ENCODE data around the gene LRRC72. TPM values are rescaled to one million over a fixed set of nuclear protein-coding genes. Genes with fewer than 3 reads are reported as not detected.

The LRRC72 gene
- total and polyA plus RNA-seq, 9 of the 15 experiments (the other 6 are each of a cell fraction or from before 2014, with no cell fraction given): 0.10 TPM; not detected in 8

DNA sequence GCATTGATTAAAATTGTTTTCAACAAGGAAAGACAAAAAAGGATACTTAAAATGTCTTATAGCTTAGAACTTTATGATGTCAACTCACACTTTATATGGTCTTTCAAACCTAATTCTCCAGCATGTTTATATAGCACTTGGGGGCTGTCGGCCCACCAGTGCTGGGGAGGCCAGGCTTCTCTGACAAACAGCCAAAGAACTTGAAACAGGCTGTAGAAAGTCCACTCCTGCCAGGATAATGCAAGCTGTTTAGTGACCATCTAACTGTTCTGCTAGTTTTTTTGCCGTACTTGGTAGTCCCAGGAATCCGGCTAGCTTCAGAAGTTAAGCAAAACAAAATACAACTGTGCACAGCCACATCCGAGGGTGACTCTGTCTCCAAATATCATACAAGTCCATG is 47.5 kb upstream of the LRRC72 start:
- H3K4me3 ChIP-seq: no peak overlapping the region
- in situ Hi-C loops (cut with MboI): no loop called here
- no peak overlapping the region for H2AFZ ChIP-seq (ENCODE audit: low read depth, low read length)
- no peaks in the 10 kb centered on the region for H3K27me3 ChIP-seq (ENCODE audit: control insufficient read depth in 2 of 2, insufficient read depth in 2 of 2, low read length in 2 of 2)
- ChIA-PET CTCF (ENCODE audit: low intra/inter-chr PET ratio) (no interaction called here), POLR2A (interaction anchor here (1.0 to 1.4 kb wide), 2 partner anchors 13 to 15 kb away, joined by 3 to 4 read pairs; partner anchors contain the start of gene SOSTDC1)
- ATAC-seq: no peak
- no peaks in the 10 kb centered on the region for H3K79me2 ChIP-seq (ENCODE audit: control insufficient read depth, insufficient read depth, low read length)
- BruUV-seq (replicated peaks): no TSS peak
- no peak overlapping the region for H3K4me2 ChIP-seq (ENCODE audit: insufficient read depth, low read length)
- no peak for DNase-seq (ENCODE audit: extremely low read depth in 1 of 4, low spot score in 3 of 4)
- no peaks in the 10 kb centered on the region for H3K9me1 ChIP-seq (ENCODE audit: control insufficient read depth, insufficient read depth, low read length)
- H3K4me1 ChIP-seq (replicated peaks in 1 of 2; ENCODE audit: control insufficient read depth in 2 of 2, insufficient read depth in 2 of 2, low read length in 2 of 2): no peaks in the 10 kb centered on the region; a peak in 2 of 5 replicates
- FAIRE-seq: no peak
- no peaks in the 10 kb centered on the region for H4K20me1 ChIP-seq (replicated peaks; ENCODE audit: control insufficient read depth, insufficient read depth, low read length)
- TF ChIP-seq HMG20B (CRISPR knock-in tag; IDR thresholded peaks at IDR 0.05): no peak
- TF ChIP-seq CHD1 (IDR thresholded peaks at IDR 0.05; ENCODE audit: low read length): no peak
- no peak for TF ChIP-seq ZKSCAN1 (IDR thresholded peaks at IDR 0.05; ENCODE audit: low read depth, low read length)
- TF ChIP-seq MAZ (CRISPR knock-in tag; conservative IDR thresholded peaks at IDR 0.05 in 1 of 2, IDR thresholded peaks at IDR 0.05 in 1 of 2): no peak
- TF ChIP-seq RFX1 (IDR thresholded peaks at IDR 0.05): no peak
- TF ChIP-seq, protein P1, sequence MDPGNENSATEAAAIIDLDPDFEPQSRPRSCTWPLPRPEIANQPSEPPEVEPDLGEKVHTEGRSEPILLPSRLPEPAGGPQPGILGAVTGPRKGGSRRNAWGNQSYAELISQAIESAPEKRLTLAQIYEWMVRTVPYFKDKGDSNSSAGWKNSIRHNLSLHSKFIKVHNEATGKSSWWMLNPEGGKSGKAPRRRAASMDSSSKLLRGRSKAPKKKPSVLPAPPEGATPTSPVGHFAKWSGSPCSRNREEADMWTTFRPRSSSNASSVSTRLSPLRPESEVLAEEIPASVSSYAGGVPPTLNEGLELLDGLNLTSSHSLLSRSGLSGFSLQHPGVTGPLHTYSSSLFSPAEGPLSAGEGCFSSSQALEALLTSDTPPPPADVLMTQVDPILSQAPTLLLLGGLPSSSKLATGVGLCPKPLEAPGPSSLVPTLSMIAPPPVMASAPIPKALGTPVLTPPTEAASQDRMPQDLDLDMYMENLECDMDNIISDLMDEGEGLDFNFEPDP (CRISPR knock-in tag; IDR thresholded peaks at IDR 0.05): no peak
- TF ChIP-seq ELK1 (CRISPR knock-in tag; IDR thresholded peaks at IDR 0.05): no peak
- TF ChIP-seq NUFIP1 (IDR thresholded peaks at IDR 0.05; ENCODE audit: partially characterized antibody): no peak
- no peak for TF ChIP-seq SMAD2 (IDR thresholded peaks at IDR 0.05; ENCODE audit: low read depth, low read length)
- TF ChIP-seq THAP7 (CRISPR knock-in tag; IDR thresholded peaks at IDR 0.05): no peak
- no peak for TF ChIP-seq MTA3 (IDR thresholded peaks at IDR 0.05; ENCODE audit: borderline replicate concordance)
- TF ChIP-seq SETDB1 (IDR thresholded peaks at IDR 0.05; ENCODE audit: low read length): no peak
- H3K27ac ChIP-seq (ENCODE audit: extremely low read depth, low read depth, low read length): no peak overlapping the region
- intact Hi-C loops (cut with micrococcal nuclease): no loop called here
- no peak overlapping the region for H3K9ac ChIP-seq (ENCODE audit: insufficient read depth in 1 of 2, low read depth in 2 of 2, low read length in 2 of 2)
- no peaks in the 10 kb centered on the region for H3K36me3 ChIP-seq (ENCODE audit: control insufficient read depth, insufficient read depth, low read length)
- no peaks in the 10 kb centered on the region for H3K9me3 ChIP-seq (replicated peaks; ENCODE audit: control insufficient read depth, insufficient read depth, low read depth, low read length)
- WGBS (ENCODE audit: insufficient coverage, low coverage, missing lambda C conversion rate): 88% methylated on average over 4 of the region's 4 CpGs
